OCI-M2 (cell line): ENCODE measurements around the gene LRTM2.

Source experiments
- DNase-seq: peaks from one replicate; lab custom pipeline; 2025; ENCODE audit not compliant: unreplicated experiment; lab: John Stamatoyannopoulos, UW

Gene LRTM2

GRCh38 chr12:1864456-1864855 lies 44.1 kb downstream of the LRTM2 start:
- DNase-seq = no peak

DNA sequence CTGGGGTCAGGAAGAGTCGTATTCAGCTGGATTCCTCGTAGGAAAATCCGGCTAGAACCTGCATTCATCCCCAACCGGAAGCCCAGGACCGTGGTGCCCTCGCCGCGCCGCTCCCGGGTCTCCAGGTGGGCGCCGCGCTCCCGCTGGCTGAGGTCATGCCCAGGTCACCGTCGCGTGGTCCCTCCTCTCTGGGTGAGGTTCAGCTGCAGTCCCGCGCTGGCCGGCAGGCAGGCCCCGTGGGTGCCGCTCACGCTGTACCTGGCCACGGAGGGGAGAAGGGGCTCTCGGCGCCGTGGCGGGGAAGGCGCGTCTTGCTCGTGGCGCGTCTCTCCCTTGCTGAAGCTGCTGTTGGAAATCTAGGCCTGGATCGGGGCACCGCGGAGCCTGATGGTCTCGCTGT lies 44.5 kb downstream of the LRTM2 start:
- no peak for DNase-seq

DNA sequence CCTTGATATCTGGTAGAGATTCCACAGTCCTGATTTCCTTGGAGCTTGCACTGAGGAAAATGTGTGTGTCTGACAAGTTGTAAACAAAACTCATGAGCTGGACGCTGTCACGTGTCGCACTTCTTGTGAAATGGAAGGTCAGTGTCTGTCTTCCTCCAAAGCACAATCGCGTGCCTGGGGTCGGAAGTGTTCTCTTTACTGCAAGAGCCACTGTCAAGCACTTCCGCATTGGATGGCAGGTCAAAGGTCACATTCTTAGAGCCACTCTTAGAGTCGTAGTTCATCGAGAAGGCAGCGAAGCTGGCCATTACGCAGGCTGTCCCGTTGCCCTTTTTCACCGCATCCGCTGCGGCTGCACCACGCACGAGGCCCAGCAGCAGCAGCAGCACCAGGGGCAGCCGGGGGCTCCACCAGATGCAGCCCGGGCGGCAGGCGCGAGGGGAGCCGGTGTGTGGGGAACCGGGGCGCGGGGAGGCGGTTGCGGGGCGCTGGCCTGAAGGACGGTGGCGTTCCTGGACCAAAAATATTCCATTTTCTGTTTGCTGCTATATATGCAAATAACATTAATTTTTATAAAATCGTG lies 45.0 kb downstream of the LRTM2 start:
- DNase-seq = no peak

DNA sequence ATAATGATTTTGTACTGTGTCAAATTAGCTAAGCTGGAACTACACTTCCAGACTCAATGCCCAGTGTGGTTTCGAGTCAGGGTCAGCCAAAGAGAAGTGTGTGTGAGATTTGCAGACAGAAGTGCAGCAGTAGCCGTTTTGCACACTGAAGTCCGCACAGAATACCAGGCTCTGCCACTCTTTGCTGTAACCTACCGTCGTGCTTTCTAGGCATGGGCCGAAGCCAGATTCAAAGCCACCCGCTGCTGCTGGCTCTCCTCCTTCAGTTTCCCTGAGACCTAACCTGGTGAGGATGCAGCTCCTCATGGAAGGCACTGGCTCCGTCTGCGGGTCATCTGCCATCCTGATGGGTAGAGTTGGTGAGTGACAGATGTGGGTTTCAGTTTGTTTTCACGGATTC lies 48.8 kb downstream of the LRTM2 start:
- no peak for DNase-seq

GRCh38 chr12:1870086-1870485 lies 49.7 kb downstream of the LRTM2 start:
- DNase-seq = no peak

DNA sequence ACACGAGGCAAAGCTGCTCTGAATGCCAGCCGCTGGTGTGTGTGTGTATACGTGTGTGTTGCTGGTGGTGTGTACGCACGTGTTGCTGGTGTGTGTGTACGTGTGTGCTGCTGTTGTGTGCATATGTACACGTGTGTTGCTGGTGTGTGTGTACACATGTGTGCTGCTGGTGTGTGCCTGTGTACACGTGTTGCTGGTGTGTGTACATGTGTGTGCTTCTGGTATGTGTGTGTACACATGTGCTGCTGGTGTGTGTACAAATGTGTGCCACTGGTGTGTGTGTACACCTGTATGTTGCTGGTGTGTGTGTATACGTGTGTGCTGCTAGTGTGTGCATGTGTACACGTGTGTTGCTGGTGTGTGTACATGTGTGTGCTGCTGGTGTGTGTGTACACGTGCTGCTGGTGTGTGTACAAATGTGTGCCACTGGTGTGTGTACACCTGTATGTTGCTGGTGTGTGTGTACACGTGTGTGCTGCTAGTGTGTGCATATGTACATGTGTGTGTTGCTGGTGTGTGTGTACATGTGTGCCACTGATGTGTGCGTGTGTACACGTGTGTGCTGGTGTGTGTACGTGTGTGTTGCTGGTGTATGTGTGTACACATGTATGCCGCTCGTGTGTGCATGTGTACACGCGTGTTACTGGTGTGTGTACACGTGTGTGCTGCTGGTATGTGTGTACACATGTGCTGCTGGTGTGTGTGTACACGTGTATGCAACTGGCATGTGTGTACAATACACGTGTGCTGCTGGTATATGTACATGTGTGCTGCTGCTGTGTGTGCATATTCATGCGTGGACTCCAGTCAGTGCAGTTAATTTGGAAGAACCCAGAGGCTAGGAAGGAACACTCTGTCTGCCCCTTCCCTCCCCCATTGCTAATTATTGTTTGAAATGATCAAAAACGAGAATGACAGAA lies 50.9 kb downstream of the LRTM2 start:
- no peak for DNase-seq

- DNase-seq = no peak
These were observed 51.6 kb downstream of the LRTM2 start for GRCh38 chr12:1872001-1872400.

DNA sequence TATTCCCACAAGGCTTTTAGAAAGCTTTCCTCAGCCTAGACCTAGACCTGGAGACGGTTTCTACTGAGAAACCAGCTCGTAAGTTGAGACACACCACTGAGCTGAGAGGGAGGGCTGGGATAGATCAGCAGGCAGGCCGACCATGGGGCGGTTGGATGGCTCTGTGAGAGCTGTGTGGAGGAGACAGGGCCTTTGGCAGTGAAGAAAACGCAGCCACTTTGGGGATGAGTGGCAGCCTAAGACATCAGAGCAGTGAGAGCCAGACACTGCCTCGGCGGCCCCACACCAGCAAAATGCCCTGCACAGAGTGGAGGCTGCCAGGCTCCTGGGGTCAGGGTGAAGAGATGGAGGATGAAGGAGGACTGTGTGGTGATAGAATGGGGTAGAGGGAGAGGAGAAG lies 52.1 kb downstream of the LRTM2 start:
- DNase-seq = no peak

- no peak for DNase-seq
These were observed 53.5 kb downstream of the LRTM2 start for GRCh38 chr12:1873531-1874510.

DNA sequence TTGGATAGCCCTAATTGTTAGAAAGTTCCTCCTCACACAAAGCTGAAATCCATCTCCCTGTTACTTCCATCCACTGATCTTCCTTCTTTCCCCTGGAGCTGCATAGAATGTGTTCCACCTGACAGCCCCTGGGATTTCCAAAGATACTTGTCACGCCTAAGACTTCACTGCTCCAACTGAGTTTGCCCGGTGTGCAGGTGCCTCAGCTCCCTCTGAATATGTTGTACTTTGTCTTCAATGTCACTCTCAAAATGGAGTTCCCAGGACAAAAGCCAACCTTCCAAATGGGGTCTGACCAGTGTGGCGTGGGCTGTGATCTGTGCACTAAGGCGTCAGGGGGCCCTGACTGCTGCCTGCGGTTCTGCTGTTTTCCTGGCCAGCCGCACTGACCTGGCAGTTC lies 55.2 kb downstream of the LRTM2 start:
- no peak for DNase-seq

- no peak for DNase-seq
These were observed 55.7 kb downstream of the LRTM2 start for GRCh38 chr12:1876086-1876485.

- DNase-seq = no peak
These were observed 57.0 kb downstream of the LRTM2 start for GRCh38 chr12:1877169-1877878.

DNA sequence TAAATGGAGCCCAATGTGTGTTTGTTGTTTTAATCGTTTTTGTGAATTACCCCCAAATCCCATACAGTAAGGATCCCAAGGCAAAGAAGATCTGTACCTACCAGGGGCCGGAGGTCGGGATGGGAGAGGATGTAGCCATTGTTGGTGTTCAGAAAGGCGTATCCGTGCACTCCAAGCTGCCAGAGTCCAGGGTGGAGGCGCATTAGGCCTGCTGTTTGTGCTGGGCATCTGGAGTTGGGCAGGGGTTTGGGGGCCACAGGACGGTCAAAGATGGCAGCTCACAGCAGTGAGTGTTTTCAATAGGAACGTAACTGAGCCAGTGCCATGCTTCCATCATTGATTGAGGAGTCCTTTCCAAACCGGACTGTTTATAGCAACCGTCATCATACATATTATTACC lies 57.8 kb downstream of the LRTM2 start:
- DNase-seq = no peak

- no peak for DNase-seq
These were observed 58.3 kb downstream of the LRTM2 start for GRCh38 chr12:1878695-1879094.

GRCh38 chr12:1879633-1880032 lies 59.3 kb downstream of the LRTM2 start:
- no peak for DNase-seq

DNA sequence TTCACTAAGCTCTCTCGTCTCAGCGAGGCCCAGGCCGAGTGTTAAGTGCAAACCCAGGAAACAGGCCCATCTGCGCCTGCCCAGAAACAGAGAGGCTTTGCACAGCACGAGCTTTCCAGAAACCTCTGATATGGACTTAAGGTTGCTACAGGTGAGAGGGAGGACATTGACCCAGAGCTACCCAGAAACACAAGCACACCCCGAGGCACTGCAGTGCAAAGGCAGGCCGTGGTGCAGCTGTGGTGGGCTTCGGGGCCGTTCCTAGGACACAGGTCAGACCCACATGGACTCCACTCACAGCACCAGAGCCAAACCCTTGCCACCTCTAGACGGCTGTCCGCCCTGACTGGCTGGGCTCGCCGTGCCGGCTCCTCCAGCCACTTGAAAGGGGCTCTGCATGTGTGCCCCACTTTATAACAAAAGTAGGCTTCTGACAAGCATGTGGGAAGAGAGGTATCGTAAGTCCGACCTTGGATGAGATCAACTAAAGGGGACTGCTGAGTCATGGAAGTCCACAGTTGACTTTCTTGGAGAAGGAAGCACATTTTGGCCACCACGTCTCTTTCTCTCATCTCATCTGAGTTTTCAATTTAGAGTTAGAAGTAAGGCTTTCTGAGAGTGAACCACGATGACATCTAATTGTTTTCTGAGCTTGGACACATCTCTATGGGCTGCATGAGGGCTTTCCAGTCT lies 59.9 kb downstream of the LRTM2 start:
- no peak for DNase-seq

DNA sequence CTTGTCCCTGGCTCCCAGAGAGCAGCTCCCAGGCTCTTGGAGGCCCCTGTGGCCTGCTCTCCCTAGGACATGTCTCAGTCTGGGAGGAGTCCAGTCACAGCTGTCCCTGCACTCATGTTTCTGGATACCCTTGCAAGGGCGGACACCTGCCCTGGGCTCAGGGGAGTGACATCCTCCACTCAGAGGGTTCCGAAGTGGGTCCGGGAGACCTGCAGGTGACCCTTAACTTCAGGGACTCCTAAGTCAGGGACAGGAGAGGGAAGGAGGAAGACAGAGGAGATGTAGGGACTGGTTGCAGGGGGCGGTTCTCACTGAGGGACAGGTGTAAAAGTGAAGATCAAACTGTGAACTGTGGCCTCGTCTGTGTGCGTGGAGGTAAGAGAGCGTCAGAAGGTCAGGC lies 60.5 kb downstream of the LRTM2 start:
- DNase-seq = no peak

GRCh38 chr12:1881301-1881700 lies 60.9 kb downstream of the LRTM2 start:
- no peak for DNase-seq

DNA sequence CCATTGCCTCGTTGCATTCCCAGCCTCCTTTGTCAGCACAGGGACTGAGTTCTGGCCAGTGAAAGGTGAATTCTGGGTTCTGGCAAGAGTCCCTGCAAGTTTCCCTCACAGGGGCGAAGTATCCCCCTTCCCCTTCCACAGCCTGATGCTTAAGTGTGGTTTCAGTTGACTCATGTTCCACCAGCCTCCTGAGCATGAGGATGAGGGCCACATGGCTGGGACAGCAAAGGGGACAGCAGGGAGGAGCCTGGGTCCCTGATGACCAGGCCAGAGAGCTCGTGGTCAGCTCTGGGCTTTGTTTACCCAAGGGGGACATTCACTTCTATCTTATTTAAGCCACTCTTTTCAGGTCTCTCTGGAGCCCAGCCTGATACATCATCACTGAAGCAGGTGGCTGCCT lies 61.6 kb downstream of the LRTM2 start:
- no peak for DNase-seq

DNA sequence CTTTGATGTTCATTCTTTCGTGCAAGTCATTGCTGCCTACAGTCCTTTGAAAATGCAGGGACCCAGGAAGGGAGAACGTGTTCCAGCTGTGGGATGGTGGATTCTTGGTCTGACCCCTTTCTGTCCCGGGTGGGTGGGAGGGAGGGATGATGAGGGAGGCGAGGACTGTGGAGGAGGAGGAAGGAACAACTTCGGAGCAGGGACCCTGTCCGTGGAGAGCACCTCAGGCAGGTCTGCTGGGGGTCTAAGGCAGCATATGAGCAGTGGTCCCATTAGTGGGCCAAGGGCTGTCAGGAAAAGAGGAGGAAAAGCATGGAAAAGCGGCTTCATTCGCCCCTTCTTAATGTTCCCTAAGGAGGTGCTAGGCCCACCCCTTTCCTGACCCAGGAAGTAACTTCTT lies 62.0 kb downstream of the LRTM2 start:
- DNase-seq = no peak
